Stimulated activated CD8-positive, alpha-beta memory T cell treated with anti-CD3 and anti-CD28 coated beads, Interleukin-7, amount 100 ng/mL, for 24 hours (primary cell): ENCODE measurements around the gene ZNF784.

ENCODE experiments used
- DNase-seq: peaks from one replicate; pipeline ENCODE4 v3.0.0-alpha.2; 2020; ENCODE audit warnings: low read depth

The ZNF784 gene

GRCh38 chr19:55602104-55603001 is 22.0 kb downstream of the ZNF784 start:
- DNase-seq, result no peak

- DNase-seq, result no peak
Measured at GRCh38 chr19:55601084-55601483, 23.3 kb downstream of the ZNF784 start.

DNA sequence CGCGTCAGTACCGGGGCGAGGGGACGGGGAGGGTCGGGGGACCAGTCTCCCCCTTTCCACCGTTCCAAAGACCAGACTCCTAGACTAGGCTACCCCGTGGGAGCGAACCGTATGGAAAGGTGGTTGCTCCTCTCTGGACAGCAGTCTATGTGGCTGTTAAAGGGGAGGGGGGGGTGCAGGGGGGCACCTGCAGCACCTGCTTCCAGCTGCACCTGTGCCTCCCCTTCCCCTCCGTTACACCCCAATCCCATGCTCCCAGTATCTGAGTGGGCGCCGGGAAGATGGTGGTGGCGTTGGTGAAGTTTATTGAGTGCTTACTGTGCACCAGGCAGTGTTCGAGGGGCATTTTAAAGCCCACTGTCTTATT is 23.7 kb downstream of the ZNF784 start:
- DNase-seq, result no peak

DNA sequence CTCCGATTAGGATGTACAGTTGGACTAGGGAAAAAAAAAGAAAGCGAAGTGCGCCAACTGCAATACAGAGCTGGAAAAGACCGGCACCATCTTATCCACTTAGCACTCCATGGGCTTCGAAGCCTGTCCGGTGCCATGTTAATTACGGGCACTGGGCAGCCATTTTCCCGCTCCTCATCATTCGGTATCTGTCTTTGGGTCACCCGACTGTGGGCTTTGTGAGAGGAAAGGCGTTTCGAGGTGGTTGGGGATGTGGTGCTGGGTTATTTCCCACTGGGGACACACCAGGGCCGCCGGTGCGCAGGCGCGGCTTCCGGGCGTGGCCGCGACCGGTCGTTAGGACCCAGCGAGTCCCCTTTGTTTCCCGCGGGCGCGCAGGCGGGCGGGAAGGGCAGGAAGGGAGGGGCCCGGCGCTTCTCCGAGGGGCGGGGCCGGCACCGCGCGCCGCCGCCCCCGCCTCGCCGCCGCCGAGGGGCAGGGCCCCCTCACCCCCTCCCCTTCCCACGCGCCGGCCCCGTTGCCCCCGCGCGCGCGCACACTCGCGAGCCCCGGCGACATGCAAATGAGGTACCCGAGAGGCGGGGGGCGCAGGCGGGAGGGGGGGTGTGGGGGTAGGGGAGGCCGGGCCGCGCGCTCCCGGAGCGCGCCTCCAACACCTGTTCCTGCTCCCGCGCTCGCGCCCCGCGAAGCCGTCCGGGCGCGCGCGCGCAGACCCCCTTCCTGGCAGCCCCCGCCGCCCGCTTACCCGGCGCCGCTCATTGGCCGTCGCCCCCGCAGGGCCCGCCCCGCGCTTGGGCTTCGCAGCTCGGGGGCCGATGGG is 24.3 kb downstream of the ZNF784 start, which contains the start of gene ZNF524:
Gene ZNF524, plus strand, starts transcription at position 447 of the 820 bp plus-strand sequence. CDS start 1,825 bp downstream, outside the sequence.
- peak; percentile 68 for DNase-seq

- DNase-seq, result peak; percentile 92
Measured at GRCh38 chr19:55599468-55599841, 24.9 kb downstream of the ZNF784 start, which contains the start of gene FIZ1. TSS of gene FIZ1 (minus strand) at chr19:55599517. CDS start at chr19:55597865, 1,652 bp downstream.

DNA sequence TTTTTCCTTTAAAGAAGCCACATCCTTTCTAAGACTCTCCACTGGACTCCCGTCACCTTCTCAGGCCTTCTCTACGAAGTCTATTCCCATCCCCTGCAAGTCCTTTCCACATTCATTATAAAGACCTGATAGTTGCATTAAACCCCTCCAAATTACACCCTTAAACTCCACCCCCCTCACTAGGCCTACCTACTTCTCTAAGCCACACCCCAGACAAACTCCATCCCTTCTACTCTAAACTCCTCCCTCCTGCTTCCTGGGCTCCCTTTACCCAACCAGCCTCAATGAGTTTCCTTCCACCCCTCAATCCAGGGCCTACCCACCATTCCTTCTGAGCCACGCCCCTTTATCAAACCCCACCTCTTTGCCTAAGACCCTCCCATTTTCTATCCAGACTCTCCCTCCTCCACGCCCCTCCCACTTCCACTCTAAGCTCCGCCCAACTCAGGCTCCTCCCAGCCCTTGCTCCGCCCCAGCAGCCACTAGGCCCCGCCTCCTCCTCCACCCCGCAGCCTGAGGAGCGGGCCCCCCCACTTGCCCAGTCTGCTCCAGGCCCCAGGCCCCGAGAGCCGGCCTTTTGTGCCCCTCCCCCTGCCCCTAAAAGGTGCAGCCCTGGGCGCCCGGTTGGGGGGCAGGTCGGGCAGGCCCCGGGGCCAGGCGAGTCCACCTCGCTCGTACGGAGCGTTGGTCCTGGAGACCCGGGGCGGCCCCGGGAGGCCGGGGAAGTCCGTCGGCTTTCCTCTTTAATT is 25.5 kb downstream of the ZNF784 start:
- DNase-seq, result peak; percentile 89

DNA sequence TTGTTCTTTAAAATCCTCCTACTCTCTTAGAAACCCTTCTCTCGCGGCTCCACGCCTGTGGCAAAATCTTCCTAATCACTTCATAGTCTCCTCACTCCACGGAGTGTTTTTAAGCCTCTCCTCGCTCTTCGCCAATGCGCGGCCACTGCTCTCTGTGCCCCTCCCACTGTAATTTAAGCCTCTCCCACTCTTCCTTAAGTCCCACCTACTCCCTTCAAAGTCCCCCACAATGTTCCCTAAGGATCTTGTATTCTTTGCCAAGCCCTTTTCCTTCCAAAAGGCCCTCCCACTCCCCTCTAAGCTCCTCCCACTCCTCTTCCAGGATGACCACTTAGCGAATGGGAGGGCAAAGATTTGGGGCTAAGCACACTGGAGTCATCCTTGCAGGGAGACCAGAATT is 26.3 kb downstream of the ZNF784 start:
- no peak for DNase-seq

DNA sequence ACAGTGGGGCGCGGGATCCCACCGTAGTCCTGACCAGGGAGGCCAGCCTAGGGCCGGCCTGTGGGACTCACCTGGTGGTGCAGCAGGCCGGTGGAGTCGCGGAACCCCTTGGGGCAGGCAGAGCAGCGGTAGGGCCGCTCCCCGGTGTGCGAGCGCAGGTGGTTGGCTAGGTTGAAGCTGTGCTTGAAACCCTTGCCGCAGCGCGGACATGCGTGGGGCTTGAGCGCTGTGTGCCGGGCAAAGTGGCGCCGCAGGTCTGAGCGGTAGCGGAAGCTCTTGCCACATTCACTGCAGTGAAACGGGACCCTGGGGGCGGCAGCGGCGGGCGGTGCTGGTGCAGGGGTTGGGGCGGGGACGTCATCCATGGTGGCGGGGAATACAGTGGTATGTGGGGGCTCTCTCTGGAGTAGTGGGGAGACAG is 26.9 kb downstream of the ZNF784 start:
- no peak for DNase-seq

- no peak for DNase-seq
Measured at GRCh38 chr19:55596304-55596703, 28.1 kb downstream of the ZNF784 start.

DNA sequence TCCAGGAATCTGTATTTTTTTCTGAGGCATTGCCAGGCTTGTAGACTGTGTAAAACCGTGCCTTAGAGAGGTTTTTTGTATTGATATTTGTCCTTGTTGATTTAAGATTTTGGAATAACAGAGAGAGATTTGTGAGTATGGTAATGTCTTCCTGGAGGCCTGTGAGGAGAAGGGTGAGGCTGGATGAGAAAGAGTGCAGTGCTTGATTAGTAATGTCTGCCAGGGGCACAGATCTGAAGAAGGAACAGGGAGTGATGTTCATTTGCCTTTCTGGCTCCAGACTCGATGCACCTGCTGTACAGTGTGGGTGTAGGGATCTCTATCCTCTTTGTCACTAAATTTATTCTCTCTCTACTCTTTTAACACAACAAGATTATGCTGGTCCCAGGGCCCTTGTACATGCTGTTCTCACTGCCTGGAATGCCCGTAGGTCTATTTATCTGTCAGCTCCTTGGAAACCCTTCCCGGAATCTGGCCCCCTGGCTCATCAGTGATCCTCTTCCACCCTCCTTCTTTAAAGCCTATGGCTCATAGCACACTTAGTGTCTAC is 29.3 kb downstream of the ZNF784 start:
- DNase-seq, result no peak

DNA sequence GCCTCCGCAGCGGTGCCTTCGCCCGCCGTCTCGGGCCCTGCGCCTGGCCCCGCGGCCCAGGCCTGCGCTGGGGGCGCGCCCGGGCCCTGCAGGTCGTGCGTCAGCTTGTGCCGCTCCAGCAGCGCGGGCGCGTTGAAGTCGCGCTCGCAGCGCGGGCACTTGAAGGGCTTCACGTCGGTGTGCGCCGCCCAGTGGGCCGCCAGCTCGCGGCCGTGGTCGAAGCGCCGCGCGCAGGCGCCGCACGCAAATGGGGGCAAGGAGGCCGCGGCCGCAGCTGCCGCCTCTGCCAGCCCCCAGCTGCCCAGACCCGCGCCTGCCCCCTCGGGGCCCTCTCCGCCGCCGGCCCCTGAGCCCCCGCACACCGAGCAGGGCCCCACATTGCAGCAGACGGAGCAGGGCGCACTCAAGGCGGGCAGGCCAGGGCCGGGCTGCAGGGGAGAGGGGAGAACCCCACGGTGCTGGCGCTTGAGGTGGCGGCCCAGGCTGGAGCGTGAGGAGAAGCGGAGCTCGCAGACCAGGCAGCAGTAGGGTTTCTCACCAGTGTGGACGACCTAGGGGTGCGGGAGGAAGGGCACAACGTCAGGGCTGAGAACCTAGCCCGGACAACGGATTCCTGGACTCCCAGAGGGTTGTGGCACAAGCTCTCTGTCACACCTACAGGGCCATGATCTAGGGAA is 31.1 kb downstream of the ZNF784 start:
- no peak for DNase-seq

DNA sequence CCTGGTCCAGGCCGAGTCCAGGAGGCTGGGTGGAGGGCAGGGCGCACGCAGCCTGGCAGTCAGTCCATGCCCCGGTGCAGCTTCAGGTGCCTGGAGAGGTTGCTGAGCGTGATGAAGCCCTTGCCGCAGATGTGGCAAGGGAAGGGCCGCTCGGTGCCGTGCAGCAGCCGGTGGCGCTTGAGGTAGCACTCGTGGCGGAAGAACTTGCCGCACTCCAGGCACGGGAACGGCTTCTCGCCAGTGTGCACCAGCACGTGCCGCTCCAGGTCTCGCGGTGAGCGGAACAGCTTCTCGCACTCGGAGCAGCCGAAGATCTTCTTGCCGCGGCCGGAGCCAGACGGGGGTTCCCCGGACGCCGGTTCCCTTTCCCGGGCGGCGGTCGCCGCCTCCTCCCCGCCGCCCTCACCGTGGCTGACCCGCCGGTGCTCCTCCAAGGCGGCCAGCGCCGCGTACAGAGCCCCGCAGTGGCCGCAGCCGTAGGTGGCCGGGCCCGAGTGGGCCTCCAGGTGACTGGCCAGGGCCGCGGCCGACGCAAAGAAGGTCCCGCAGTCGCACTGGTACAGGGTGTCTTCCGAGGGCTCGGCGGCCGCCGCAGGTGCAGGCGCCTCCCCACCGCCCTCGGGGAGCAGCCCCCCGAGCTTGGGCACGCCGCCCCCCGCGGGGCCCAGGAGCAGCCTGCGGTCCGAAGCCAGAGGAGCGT is 31.8 kb downstream of the ZNF784 start:
- DNase-seq, result no peak

- no peak for DNase-seq
Measured at GRCh38 chr19:55591555-55591954, 32.8 kb downstream of the ZNF784 start.

DNA sequence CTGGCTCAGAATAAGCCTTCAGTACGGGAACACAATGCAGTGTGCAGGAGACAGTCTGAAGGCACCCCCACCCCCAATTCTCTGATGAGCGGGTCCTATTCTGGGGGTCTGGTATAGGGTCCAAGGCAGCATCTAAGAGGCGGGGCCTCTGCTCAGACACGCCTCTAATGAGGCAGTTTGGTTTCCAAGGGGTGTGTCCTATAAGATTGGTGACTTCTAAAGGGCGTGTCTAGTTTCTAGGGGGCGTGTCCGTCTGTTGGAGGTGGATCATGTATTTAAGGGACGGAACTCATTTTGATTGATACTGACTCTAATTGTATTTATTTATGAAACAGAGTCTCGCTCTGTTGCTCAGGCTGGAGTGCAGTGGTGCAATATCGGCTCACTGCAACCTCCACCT is 33.7 kb downstream of the ZNF784 start:
- no peak for DNase-seq

DNA sequence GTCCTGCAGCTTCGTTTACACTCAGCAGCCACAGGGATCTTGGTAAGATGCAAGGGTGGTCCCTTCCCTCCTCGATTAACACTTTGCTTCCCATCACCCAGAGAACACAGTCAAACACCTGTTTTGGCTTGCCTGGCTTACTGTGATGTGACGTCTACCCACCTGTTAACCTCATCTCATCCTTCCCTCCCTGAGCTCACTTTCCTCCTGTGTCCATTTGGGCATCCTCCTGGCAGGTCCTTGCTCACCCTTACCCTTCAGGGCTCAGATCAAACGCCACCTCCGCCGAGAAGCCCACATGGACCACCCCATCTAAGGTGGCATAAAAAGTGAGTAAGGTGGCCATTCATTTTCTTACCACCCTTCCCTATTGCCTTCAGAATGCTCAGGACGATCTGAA is 34.3 kb downstream of the ZNF784 start:
- DNase-seq, result no peak

- no peak for DNase-seq
Measured at GRCh38 chr19:55588738-55589137, 35.6 kb downstream of the ZNF784 start.

GRCh38 chr19:55586976-55587668 is 37.2 kb downstream of the ZNF784 start:
- DNase-seq, result peak; percentile 92

DNA sequence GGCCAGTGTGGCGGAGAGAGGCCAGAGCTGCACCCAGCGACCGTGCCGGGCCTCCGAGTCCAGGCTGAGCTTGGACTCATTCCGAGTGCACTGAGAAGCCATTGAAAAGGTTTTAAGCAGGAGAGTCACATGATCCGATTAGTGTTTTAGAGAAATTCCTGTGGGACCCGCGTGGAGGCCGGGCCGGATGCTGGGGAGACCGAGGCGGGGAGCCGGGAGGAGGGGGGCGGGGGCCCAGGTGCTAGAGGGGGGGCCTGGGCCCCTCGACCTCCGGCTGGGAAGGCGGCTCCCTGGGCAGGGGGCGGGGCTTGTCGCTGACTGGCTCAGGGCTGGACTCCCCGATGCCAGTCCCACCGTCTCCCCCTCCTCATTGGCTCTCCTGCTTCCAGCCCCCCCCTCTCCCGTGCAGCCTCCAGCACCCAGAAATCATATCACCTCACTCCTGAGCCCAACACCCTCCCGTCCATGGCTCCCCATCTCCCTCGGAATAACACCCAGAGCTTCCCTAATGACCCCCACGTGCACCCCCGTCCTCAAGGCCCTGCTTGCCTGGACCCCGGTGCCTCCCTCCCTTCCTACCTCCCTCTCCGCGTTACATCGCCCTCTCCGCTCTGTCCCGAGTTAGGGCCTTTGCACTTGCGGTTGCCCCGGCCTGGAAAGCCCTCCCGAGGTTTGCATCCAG is 38.6 kb downstream of the ZNF784 start:
- no peak for DNase-seq

GRCh38 chr19:55584871-55585270 is 39.5 kb downstream of the ZNF784 start:
- DNase-seq, result no peak
